Right lung (tissue), 10 donors: Measurements from ENCODE around the gene LRRFIP1. TPM values are rescaled to one million over a fixed set of nuclear protein-coding genes. Genes with fewer than 3 reads are reported as not detected.

Experiments
- DNase-seq, 2 donors: peaks; one replicate each; pipeline ENCODE4 v3.0.0-alpha.2; 2013
- long read RNA-seq, 8 donors: transcript quantifications; one replicate each; lab custom pipeline, GENCODE V29; 2026
- polyA plus RNA-seq, 5 donors: library from polyadenylated mRNA; unstranded; fragments of 120-200 nt; gene quantifications; one replicate each; pipeline versions ENCODE4 v1.2.1 to v1.2.3, GENCODE V29; 2013; ENCODE audit warnings: inconsistent platforms in 1 of 5, low replicate concordance in 1 of 5; ENCODE audit not compliant: insufficient read length in 5 of 5, insufficient read depth in 1 of 5

Gene LRRFIP1
- 100 to 1,000 TPM in 4 of 5 donors, 10 to 100 TPM in 1; 88.5 to 129 (median 119) TPM for polyA plus RNA-seq
- long read RNA-seq, donor 1, transcript LRRFIP1-202 (8 exons, 3,709 nt), result major isoform, 5 of 16 reads
- long read RNA-seq, donor 1, partial matches to known transcripts, result 6 of 16 reads
- long read RNA-seq, donor 1, other reads (novel, unspliced or antisense), result 0 of 16 reads
- long read RNA-seq, donor 2, transcript LRRFIP1-202 (8 exons, 3,709 nt), result major isoform, 5 of 6 reads
- long read RNA-seq, donor 2, partial matches to known transcripts, result 0 of 6 reads
- long read RNA-seq, donor 2, other reads (novel, unspliced or antisense), result 0 of 6 reads
- long read RNA-seq, donor 3, transcript LRRFIP1-202 (8 exons, 3,709 nt), result major isoform, 9 of 17 reads
- long read RNA-seq, donor 3, partial matches to known transcripts, result 5 of 17 reads
- long read RNA-seq, donor 3, other reads (novel, unspliced or antisense), result 0 of 17 reads
- long read RNA-seq, donor 4, partial matches to known transcripts, result 35 of 39 reads
- long read RNA-seq, donor 4, other reads (novel, unspliced or antisense), result 0 of 39 reads
- long read RNA-seq, donor 5, full-length matches to known transcripts, result 7 of 24 reads
- long read RNA-seq, donor 5, partial matches to known transcripts, result 0 of 24 reads
- long read RNA-seq, donor 5, other reads (novel, unspliced or antisense), result 17 of 24 reads
- long read RNA-seq, donor 6, transcript LRRFIP1-202 (8 exons, 3,709 nt), result major isoform, 9 of 17 reads
- long read RNA-seq, donor 6, partial matches to known transcripts, result 7 of 17 reads
- long read RNA-seq, donor 6, other reads (novel, unspliced or antisense), result 0 of 17 reads
- long read RNA-seq, donor 7, transcript LRRFIP1-202 (8 exons, 3,709 nt), result major isoform, 12 of 13 reads
- long read RNA-seq, donor 7, partial matches to known transcripts, result 0 of 13 reads
- long read RNA-seq, donor 7, other reads (novel, unspliced or antisense), result 0 of 13 reads
- long read RNA-seq, donor 8, partial matches to known transcripts, result 44 of 48 reads
- long read RNA-seq, donor 8, other reads (novel, unspliced or antisense), result 0 of 48 reads

DNA sequence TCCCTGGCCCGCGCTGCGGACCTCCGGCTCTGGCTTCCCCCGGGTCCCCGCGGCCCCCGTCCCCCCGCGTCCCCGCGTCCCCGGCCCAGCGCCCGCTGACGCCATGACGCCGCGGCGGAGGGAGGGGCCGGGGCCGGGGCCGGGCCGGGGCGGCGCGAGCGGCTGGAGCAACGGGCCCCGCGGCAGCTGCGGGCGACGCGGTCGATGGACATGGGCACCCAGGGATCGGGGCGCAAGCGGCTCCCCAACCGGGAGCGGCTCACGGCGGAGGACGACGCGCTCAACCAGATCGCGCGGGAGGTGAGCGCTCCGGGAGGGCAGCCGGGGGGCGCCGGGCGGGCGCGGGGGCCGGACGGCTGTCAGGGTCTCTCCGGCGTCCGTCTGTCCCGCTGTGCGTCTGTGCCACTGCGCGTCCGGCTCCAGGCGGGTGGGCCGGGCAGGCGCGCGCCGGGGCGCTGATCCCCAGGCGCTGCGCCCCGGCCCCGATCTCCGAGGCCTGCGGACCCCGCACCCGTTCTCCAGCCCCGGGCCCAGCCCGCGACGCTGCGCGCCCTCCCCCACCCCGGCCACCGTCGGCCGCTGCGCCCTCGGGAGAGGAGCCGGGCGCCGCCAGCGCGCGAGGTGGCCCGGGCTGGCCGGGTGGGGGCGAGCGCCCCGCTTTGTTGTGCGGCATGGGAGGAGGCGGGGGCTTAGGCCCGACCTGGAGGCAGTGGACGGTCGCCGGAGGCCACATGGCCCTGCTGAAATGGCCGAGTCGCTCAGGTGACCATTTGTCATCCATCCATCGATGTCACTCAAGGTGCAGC, at the start of gene LRRFIP1:
TSS of gene LRRFIP1 (plus strand) at position 147 of the 806 bp plus-strand sequence. CDS start at position 205, 58 bp downstream.
- no peak for DNase-seq

- DNase-seq, result no peak
These were observed 49.2 kb upstream of the LRRFIP1 start for GRCh38 chr2:237577956-237578870.

GRCh38 chr2:237581326-237581725, 46.1 kb upstream of the LRRFIP1 start:
- no peak for DNase-seq

GRCh38 chr2:237581751-237582746, 45.3 kb upstream of the LRRFIP1 start:
- DNase-seq, result peak; percentile 64 to 70

DNA sequence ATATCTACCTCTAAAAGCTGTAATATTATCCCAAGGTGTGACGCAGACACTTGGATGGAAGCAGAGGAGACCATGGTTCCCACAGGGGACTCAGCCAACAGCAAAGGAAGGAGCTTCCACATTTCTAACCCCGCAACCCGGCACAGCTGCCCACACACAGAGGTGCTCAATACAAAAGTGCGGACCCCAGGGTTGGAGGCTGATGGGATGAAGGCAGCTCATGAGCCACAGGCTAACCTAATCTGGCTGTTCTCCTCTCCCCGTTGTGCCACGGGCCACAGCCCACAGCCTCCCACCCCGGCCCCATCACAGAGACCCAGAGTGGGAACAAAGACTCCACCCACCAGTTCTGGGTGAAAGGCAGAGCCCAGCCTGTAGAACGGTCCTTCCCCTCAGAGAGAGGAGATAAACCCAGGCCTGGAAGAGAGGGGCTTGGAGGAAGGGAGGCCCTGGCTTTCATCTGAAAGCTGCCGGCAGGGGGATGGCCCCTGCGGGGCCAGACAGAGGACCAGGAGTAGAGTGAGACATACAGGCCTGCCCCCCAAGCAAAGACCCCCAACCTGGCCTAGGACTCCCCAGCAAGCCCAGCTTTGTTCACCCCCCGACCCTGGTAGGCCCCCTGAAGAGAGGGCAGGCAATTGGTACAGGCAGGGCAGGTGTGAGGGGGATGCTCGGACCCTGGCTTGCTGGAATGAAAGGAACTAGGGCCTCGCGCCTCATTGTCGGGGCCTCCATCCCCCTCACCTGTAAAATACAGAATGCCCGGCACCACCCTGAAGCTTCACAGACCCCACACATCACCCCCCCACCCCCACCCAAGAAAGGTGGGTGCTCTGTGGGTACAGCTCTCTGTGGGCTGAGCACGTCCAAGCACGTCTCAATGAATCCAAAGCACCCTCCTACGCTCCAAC, 43.7 kb upstream of the LRRFIP1 start:
- DNase-seq, result no peak

- no peak for DNase-seq
These were observed 41.7 kb upstream of the LRRFIP1 start for GRCh38 chr2:237585590-237586221.

DNA sequence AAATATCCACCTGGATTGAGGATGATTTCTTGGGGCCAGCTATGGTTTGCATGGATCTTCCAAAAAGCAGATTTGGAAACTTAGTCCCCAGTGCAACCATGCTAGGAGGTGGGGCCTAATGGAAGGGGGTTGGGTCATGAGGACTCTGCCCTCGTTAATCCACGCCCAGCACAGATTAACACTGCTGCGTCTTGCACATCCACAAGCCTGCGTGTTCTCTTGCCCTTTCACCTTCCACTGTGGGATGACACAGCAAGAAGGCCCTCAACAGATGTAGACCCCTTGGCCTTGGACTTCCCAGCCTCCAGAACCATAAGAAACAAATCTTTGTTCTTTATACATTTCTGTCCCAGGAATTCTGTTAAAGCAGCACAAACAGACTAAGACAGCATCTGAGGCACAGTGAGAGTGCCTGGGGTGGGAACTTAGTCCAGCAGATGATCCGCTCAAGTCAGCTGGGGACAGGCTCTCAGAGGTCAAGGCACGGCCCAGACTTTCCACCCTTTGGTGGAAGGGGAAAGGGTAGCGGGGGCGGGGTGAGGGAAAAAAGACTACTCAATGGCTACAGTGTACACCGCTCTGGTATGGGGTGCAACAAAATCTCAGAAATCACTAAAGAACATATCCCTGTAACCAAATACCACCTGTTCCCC, 39.2 kb upstream of the LRRFIP1 start:
- DNase-seq, result no peak

DNA sequence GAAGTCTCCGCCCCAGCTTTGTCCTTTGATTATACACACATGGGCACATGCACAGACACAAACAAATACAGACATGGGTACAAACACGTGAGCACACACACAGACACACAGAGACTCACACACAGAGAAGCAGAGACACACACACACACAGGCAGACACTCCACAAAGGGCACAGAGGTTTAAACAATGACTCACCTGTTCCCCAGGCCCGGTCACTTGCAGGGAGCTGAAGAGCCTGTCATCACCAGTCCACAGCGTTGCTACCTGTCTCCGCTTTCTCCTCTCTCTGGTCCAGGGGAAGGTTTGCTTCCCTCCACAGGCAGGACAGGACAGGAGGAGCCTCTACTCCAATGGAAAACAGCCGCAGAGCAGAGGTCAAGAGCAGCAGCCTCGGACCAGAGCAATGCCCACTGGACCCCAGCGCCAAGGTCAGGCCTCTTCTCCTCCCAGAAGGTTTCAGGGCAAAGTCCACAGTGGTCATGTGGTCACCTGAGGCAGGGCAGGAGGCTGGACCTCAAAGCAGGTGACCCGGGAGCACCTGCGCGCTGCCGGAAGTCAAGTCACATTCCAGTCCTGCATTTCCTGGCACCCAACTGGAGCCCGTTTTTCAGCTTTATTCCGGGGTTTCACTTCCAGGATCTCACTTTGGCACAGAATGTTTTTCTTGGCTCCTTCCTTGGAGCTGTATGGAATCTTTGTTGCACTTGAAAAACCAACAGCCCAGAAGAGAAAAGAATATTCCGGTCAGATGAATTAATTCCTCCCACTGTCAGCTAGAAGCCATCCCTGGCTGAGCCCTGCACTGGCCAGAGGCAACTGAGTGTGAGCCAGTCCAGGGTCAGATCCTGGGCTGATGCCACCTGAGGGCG, 36.9 kb upstream of the LRRFIP1 start, which contains the start of gene RAB17:
TSS of gene RAB17 (minus strand) at position 463 of the 869 bp plus-strand sequence. CDS start 4,580 bp downstream, outside the sequence.
- peak in 1 of 2 donors; percentile 33 for DNase-seq

DNA sequence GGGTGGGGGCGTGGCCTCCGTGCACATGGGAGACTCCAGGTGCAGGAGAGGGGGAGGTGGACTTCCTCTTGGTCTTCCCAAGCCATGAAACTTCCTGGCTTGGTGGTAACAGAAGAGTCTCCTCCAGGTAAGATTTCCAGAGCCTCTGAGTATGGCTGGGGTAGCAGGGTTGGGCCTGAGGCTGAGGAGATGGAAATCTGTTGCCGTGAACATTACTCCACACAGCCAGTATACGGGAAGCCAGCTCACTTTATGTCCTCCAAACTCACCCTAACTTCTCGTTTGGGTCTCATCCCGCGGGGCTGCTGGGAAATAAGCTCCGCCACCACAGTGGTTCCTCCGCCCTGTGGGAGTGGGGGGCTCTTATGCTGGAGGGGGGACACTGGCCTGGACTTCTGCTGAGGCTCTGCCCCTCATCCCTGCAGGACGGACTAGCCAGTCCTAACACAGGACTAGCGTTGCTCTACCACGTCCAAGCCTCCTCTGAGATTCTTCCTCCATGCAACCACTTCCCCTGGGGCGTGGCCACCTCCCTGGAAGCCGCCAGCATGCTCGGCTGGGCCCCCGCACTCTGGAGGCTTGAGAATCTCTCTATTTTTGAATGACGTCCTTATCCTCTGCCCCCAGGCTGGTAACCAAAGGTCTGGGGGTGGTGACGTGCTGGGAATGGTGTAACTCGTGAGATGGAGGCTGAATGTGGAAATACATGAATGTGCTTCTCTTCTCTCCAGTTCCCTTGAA, 36.1 kb upstream of the LRRFIP1 start:
- DNase-seq, result no peak

DNA sequence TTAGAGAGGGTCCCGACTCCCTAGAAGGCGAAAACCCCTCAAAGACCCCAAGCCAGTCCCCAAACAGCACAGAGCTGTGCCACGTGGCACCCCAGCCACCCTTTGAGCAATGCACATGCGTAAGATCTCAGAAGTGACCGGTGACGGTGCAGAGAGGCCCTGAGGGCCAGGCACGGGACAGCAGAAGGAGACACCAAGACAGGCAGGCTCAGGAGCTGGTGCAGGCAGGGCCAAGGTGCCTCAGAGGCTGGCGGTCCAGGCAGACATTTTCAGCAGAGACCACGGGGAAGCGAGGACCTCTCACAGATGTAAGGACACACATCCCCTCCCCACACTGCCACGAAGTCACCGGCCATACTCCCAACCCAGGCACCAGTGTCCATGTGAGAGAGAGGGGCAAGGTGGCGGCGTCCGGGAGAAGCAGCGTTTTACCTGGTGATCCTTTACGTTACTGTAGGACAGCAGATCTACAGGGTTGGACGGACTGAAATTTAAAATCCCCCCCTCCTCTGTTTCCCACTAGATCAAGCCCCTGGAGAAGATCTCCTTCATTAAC, 34.9 kb upstream of the LRRFIP1 start:
- no peak for DNase-seq

DNA sequence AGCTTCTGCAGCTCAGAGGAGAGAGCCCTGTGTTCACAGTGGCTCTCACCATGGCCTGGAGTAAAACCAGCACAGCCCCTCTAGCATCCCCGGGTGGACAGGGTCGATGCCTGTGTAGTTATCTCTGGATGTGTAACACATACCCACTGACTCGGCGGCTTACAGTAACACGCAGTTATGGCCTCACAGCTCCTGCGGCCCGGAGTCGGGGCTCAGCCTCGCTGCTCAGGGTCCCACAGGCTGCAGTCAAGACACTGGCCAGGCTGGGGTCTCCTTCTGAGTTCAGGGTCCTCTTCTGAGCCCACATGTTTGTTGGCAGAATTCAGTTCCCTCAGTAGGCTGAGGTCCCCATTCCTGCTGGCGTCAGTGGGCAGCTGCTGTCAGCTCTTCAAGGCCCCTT, 34.4 kb upstream of the LRRFIP1 start:
- no peak for DNase-seq

- DNase-seq, result no peak
These were observed 33.6 kb upstream of the LRRFIP1 start for GRCh38 chr2:237593596-237594320.

DNA sequence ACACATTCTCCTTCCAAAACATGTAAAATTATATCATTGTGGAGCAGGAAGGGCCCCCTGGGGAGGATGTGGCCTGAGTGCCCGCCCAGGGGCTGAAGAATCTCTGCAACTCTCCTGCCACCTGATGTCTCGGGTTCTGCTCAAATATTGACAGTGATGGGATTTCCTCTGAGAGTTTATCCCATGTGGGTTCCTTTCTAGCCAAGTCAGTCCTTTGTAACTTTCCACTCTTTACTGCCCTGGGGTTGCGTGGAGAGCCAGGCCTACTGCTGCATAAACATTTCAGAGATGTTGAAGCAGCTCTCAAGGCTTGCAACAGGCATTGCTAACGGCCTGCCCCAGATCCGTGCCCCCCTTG, 32.9 kb upstream of the LRRFIP1 start:
- no peak for DNase-seq
